GM23338 (cell line): ENCODE data around the gene NDUFS4. TPM values are rescaled to one million over a fixed set of nuclear protein-coding genes. Genes with fewer than 3 reads are reported as not detected.

Experiments
- ATAC-seq: fragments of 200-7000 bp; cut with Tn5 transposase; 3 replicates; pipeline ENCODE4 v1.9.1; 2020
- DNase-seq: peaks from one replicate; pipeline ENCODE4 v3.0.0-alpha.2; 2015; ENCODE audit warnings: low spot score
- H2AFZ ChIP-seq: fragments of 200-600 bp; sonication (generic); 2 replicates; pipeline ENCODE4 v1.8.0; 2016; ENCODE audit warnings: antibody characterized with exemption, mild to moderate bottlenecking, moderate library complexity
- H3F3A ChIP-seq: fragments of 200-600 bp; sonication (generic); replicated peaks from 2 replicates; pipeline ENCODE4 v1.8.0; 2017; ENCODE audit warnings: antibody characterized with exemption, mixed run types, low read depth
- H3K27ac ChIP-seq: fragments of 200-600 bp; sonication (generic); 2 replicates; pipeline ENCODE4 v1.6.1; 2016; ENCODE audit warnings: low read depth
- H3K27me3 ChIP-seq: fragments of 200-600 bp; sonication (generic); 2 replicates; pipeline ENCODE4 v1.8.0; 2016; ENCODE audit warnings: mild to moderate bottlenecking, mixed run types, moderate library complexity; ENCODE audit not compliant: insufficient read depth
- H3K36me3 ChIP-seq: fragments of 200-600 bp; sonication (generic); 2 replicates; pipeline ENCODE4 v1.8.0; 2016; ENCODE audit warnings: mild to moderate bottlenecking; ENCODE audit not compliant: insufficient read depth
- H3K4me1 ChIP-seq: fragments of 200-600 bp; sonication (generic); 2 replicates; pipeline ENCODE4 v1.8.0; 2016; ENCODE audit warnings: mild to moderate bottlenecking, moderate library complexity; ENCODE audit not compliant: insufficient read depth
- H3K4me2 ChIP-seq: fragments of 200-600 bp; sonication (generic); 2 replicates; pipeline ENCODE4 v1.7.1; 2017; ENCODE audit warnings: mixed run types
- H3K4me3 ChIP-seq: fragments of 200-600 bp; sonication (generic); 2 replicates; pipeline ENCODE4 v1.6.1; 2016; ENCODE audit warnings: mixed run types
- H3K79me2 ChIP-seq: fragments of 200-600 bp; sonication (generic); replicated peaks from 2 replicates; pipeline ENCODE4 v1.8.0; 2017; ENCODE audit warnings: mild to moderate bottlenecking; ENCODE audit not compliant: insufficient read depth
- H3K9me2 ChIP-seq: fragments of 200-600 bp; sonication (generic); 2 replicates; pipeline ENCODE4 v1.8.0; 2017; ENCODE audit not compliant: insufficient read depth
- H4K20me1 ChIP-seq: fragments of 200-600 bp; sonication (generic); replicated peaks from 2 replicates; pipeline ENCODE4 v1.8.0; 2017; ENCODE audit warnings: mild to moderate bottlenecking; ENCODE audit not compliant: insufficient read depth
- H3K27ac Mint-ChIP-seq: 2 replicates; pipeline ENCODE4 v1.8.0; 2020; ENCODE audit warnings: inconsistent platforms, mild to moderate bottlenecking, moderate library complexity, mixed read lengths
- H3K27me3 Mint-ChIP-seq: 3 replicates; pipeline ENCODE4 v1.8.0; 2022; ENCODE audit warnings: low read depth, mild to moderate bottlenecking, moderate library complexity, mixed read lengths, inconsistent platforms; ENCODE audit not compliant: insufficient read depth, poor library complexity
- H3K36me3 Mint-ChIP-seq: 3 replicates; pipeline ENCODE4 v1.8.0; 2021; ENCODE audit warnings: low read depth, mild to moderate bottlenecking, inconsistent platforms, moderate library complexity, mixed read lengths
- H3K4me1 Mint-ChIP-seq: 3 replicates; pipeline ENCODE4 v1.8.0; 2020; ENCODE audit warnings: mild to moderate bottlenecking, inconsistent platforms, mixed read lengths
- H3K4me3 Mint-ChIP-seq: 3 replicates; pipeline ENCODE4 v1.8.0; 2021; ENCODE audit warnings: moderate library complexity, mild to moderate bottlenecking, inconsistent platforms, mixed read lengths
- H3K9me3 Mint-ChIP-seq: 3 replicates; pipeline ENCODE4 v1.8.0; 2020; ENCODE audit warnings: moderate library complexity, mild to moderate bottlenecking, inconsistent platforms, mixed read lengths
- CREB1 ChIP-seq: fragments of 250-450 bp; sonication (Bioruptor Pico); IDR thresholded peaks from 2 replicates; pipeline ENCODE4 v1.5.0; 2020; ENCODE audit warnings: low read depth, mild to moderate bottlenecking, moderate library complexity
- POLR2AphosphoS5 ChIP-seq: IDR thresholded peaks from 2 replicates; pipeline ENCODE4 v1.6.1; 2016; ENCODE audit warnings: antibody characterized with exemption, low read depth
- ZNF114 ChIP-seq: fragments of 250-450 bp; sonication (Bioruptor Pico); IDR thresholded peaks from 2 replicates; pipeline ENCODE4 v1.5.0; 2020; ENCODE audit warnings: mild to moderate bottlenecking, moderate library complexity
- ZNF331 ChIP-seq: fragments of 250-450 bp; sonication (Bioruptor Pico); IDR thresholded peaks from 2 replicates; pipeline ENCODE4 v1.5.0; 2020; ENCODE audit warnings: low read depth, mild to moderate bottlenecking, moderate library complexity
- ZNF462 ChIP-seq: fragments of 250-450 bp; sonication (Bioruptor Pico); IDR thresholded peaks from 2 replicates; pipeline ENCODE4 v1.5.0; 2020; ENCODE audit warnings: mild to moderate bottlenecking, moderate library complexity
- polyA plus RNA-seq: library from polyadenylated mRNA; unstranded; fragments of >200 nt; fragmentation: Nextera tagmentation; extraction: Ambion mirVana; gene quantifications from 2 replicates; pipeline ENCODE4 v1.2.1, GENCODE V29; 2016
- total RNA-seq: library from RNA; depleted of rRNA; stranded (reverse); fragments of >200 nt; shearing (Covaris generic); gene quantifications from 2 replicates; pipeline ENCODE4 v1.2.3, GENCODE V29; 2014
- TF ChIP-seq, protein P1 (sequence below): IDR thresholded peaks from one replicate; pipeline ENCODE4 v1.6.1; 2018; ENCODE audit warnings: antibody characterized with exemption; ENCODE audit not compliant: unreplicated experiment

The NDUFS4 gene
- total and polyA plus RNA-seq, 2 experiments from 2014 or later = 65.6 to 151 TPM

DNA sequence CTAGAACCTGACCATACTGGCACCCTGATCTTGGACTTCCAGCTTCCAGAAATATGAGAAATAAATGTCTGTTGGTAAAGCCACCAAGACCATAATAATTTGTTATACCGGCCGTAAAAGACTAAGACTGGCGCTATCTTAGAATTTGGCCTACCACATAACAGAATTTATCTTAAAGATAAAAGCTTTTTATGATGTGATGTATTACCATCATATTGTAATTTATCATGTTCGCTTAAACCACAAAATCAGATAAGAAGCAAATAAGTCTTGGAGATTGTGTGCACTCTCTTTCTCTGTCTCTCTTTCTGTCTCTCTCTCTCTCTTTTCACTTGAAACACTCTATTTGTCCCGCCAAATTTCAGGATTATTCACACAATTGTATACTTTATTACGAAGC is 44.5 kb upstream of the NDUFS4 start (continued):
- TF ChIP-seq ZNF462 (CRISPR knock-in tag) = no peak

DNA sequence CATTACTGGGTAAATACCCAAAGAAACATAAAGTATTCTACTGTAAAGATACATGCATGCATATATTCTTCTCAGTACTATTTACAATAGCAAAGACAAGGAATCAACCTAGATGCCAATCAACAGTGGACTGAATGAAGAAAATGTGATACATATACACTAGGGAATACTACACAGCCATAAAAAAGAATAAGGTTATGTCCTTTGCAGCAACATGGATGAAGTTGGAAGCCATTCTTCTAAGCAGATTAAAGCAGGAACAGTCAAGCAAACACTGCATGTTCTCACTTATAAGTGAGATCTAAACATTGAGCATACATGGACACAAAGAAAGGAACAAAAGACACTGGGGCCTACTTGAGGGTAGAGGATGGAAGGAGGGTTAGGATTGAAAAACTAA is 39.6 kb upstream of the NDUFS4 start:
- no peak for DNase-seq
- Mint-ChIP-seq H3K27me3 (peaks cover 2% of the 10 kb centered on the region), H3K4me1 (no peaks in the 10 kb centered on the region), H3K27ac (no peak overlapping the region), H3K36me3 (no peaks in the 10 kb centered on the region), H3K9me3 (peaks cover 18% of the 10 kb centered on the region), H3K4me3 (no peak overlapping the region)
- H3K36me3 ChIP-seq = no peaks in the 10 kb centered on the region; the same call in 1 of the 2 replicates
- no peaks in the 10 kb centered on the region for H3K4me1 ChIP-seq
- no peak overlapping the region for H2AFZ ChIP-seq
- no peaks in the 10 kb centered on the region for H3F3A ChIP-seq
- H3K4me2 ChIP-seq = no peak overlapping the region
- no peak overlapping the region for H3K27ac ChIP-seq
- no peaks in the 10 kb centered on the region for H3K27me3 ChIP-seq
- ATAC-seq = no peak
- no peaks in the 10 kb centered on the region; the same call in 1 of the 2 replicates for H3K9me2 ChIP-seq
- H3K79me2 ChIP-seq = no peaks in the 10 kb centered on the region
- H4K20me1 ChIP-seq = no peaks in the 10 kb centered on the region
- H3K4me3 ChIP-seq = no peak overlapping the region
- TF ChIP-seq ZNF331 (CRISPR knock-in tag) (no peak), POLR2AphosphoS5 (no peak), ZNF114 (CRISPR knock-in tag) (no peak), CREB1 (CRISPR knock-in tag) (no peak), ZNF462 (CRISPR knock-in tag) (no peak)
- TF ChIP-seq, protein P1, sequence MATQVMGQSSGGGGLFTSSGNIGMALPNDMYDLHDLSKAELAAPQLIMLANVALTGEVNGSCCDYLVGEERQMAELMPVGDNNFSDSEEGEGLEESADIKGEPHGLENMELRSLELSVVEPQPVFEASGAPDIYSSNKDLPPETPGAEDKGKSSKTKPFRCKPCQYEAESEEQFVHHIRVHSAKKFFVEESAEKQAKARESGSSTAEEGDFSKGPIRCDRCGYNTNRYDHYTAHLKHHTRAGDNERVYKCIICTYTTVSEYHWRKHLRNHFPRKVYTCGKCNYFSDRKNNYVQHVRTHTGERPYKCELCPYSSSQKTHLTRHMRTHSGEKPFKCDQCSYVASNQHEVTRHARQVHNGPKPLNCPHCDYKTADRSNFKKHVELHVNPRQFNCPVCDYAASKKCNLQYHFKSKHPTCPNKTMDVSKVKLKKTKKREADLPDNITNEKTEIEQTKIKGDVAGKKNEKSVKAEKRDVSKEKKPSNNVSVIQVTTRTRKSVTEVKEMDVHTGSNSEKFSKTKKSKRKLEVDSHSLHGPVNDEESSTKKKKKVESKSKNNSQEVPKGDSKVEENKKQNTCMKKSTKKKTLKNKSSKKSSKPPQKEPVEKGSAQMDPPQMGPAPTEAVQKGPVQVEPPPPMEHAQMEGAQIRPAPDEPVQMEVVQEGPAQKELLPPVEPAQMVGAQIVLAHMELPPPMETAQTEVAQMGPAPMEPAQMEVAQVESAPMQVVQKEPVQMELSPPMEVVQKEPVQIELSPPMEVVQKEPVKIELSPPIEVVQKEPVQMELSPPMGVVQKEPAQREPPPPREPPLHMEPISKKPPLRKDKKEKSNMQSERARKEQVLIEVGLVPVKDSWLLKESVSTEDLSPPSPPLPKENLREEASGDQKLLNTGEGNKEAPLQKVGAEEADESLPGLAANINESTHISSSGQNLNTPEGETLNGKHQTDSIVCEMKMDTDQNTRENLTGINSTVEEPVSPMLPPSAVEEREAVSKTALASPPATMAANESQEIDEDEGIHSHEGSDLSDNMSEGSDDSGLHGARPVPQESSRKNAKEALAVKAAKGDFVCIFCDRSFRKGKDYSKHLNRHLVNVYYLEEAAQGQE = no peak
